Measurements from ENCODE around the gene NAA11. TPM values are rescaled to one million over a fixed set of nuclear protein-coding genes. Genes with fewer than 3 reads are reported as not detected.

Gene NAA11
- polyA plus RNA-seq, 2 of the 4 experiments (the other 2 are of a cell fraction), result not detected

DNA sequence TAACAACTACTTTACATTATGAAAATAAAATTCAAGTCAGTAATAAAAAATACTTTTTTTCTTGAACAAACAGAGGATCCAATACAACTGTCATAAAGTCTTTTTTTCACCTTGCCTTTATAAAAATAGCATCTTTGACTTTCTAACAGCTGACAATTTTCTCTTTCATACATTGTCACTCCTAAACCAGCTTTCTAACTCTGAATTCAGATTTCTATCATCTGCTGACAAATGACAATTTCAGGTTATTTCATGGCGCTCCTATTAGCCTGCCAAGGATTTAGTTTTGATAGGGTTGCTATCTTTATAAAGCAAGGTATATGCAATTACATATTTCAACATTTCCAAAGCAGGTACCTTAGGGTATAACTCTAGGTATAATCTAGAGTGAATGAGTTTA, 14.6 kb downstream of the NAA11 start:
- no peaks in the 10 kb centered on the region for H3K9me3 ChIP-seq
- POLR2A ChIA-PET, result no interaction called here
- H3K4me3 ChIP-seq, result no peak overlapping the region
- no peaks in the 10 kb centered on the region for H3K4me1 ChIP-seq
- 0% methylated on average over 1 of the region's 1 CpG for WGBS (ENCODE audit: missing lambda C conversion rate)
- CTCF ChIA-PET, result no interaction called here
- DNase-seq (ENCODE audit: low read depth in 1 of 2, low spot score in 1 of 2), result no peak
- no peak overlapping the region for H3K4me2 ChIP-seq
- ATAC-seq, result no peak
- no peak for TF ChIP-seq E2F6 (IDR thresholded peaks at IDR 0.05; ENCODE audit: borderline replicate concordance, low read depth)
- no peak for TF ChIP-seq MYC (IDR thresholded peaks at IDR 0.05; ENCODE audit: borderline replicate concordance, low read length)
- H3K27ac ChIP-seq, result no peak overlapping the region
- no peak for FAIRE-seq

DNA sequence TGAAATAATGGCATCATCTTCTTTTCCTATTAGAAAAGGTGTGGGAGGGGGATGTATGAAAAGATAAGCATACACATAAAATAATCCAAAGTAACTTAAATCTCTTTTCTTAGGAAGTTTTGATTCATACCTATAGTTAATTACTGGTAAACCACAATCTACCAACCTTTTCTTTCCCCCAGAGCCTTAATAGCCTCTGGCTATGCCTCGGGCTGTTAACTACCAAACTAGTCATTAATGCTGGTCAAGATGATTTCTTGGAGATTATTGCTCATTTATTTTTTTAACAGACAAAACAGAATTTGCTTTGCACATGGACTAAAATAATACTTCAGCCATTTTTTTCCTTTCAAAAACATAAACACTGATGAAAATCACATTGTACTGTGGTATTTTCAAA, 16.9 kb downstream of the NAA11 start:
- H3K27ac ChIP-seq, result no peak overlapping the region
- no peak for DNase-seq (ENCODE audit: low read depth in 1 of 2, low spot score in 1 of 2)
- no peaks in the 10 kb centered on the region for H3K9me3 ChIP-seq
- H3K4me1 ChIP-seq, result no peaks in the 10 kb centered on the region
- TF ChIP-seq RFX5 (IDR thresholded peaks at IDR 0.05) (no peak), NR3C1 (IDR thresholded peaks at IDR 0.05) (no peak), RAD21 (conservative IDR thresholded peaks at IDR 0.05 in 1 of 2, IDR thresholded peaks at IDR 0.05 in 1 of 2) (no peak), USF2 (IDR thresholded peaks at IDR 0.05) (no peak), BHLHE40 (IDR thresholded peaks at IDR 0.05; ENCODE audit: low read depth, low read length) (no peak), TP53 (CRISPR knock-in tag; IDR thresholded peaks at IDR 0.05) (no peak), NFE2L2 (conservative IDR thresholded peaks at IDR 0.05; ENCODE audit: low read length) (no peak), JUN (IDR thresholded peaks at IDR 0.05) (no peak), KDM1A (IDR thresholded peaks at IDR 0.05; ENCODE audit: low read depth) (no peak), ATOH8 (CRISPR knock-in tag; IDR thresholded peaks at IDR 0.05; ENCODE audit: low read depth) (no peak), RNF2 (IDR thresholded peaks at IDR 0.05; ENCODE audit: borderline replicate concordance, low read depth) (no peak), ZC3H11A (IDR thresholded peaks at IDR 0.05) (no peak), HEYL (CRISPR knock-in tag; IDR thresholded peaks at IDR 0.05) (no peak), EHF (CRISPR knock-in tag; IDR thresholded peaks at IDR 0.05) (no peak), SMC3 (IDR thresholded peaks at IDR 0.05) (no peak), CBX8 (IDR thresholded peaks at IDR 0.05) (no peak), CTCF (IDR thresholded peaks at IDR 0.05) (no peak), PHF8 (IDR thresholded peaks at IDR 0.05; ENCODE audit: borderline replicate concordance, low read depth) (no peak), FOXS1 (CRISPR knock-in tag; IDR thresholded peaks at IDR 0.05) (no peak)
- TF ChIP-seq, protein P1, sequence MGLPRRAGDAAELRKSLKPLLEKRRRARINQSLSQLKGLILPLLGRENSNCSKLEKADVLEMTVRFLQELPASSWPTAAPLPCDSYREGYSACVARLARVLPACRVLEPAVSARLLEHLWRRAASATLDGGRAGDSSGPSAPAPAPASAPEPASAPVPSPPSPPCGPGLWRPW (IDR thresholded peaks at IDR 0.05), result no peak
- H3K4me3 ChIP-seq, result no peak overlapping the region
- WGBS (ENCODE audit: missing lambda C conversion rate), result 14% methylated on average over 1 of the region's 1 CpG
- POLR2A ChIA-PET, result no interaction called here
- CTCF ChIA-PET, result no interaction called here
- H3K4me2 ChIP-seq, result no peak overlapping the region
- ATAC-seq, result no peak
- no peak for FAIRE-seq

- ChIA-PET CTCF (no interaction called here), POLR2A (no interaction called here)
- FAIRE-seq (no peak), DNase-seq (ENCODE audit: low read depth in 1 of 2, low spot score in 1 of 2) (no peak), ATAC-seq (no peak)
- no peak overlapping the region for H3K27ac ChIP-seq
- no peak overlapping the region for H3K4me2 ChIP-seq
- H3K9me3 ChIP-seq, result no peaks in the 10 kb centered on the region
- WGBS (ENCODE audit: missing lambda C conversion rate), result 29% methylated on average over 4 of the region's 4 CpGs
- no peak overlapping the region for H3K4me3 ChIP-seq
- TF ChIP-seq CHD2 (IDR thresholded peaks at IDR 0.05; ENCODE audit: low read length, partially characterized antibody) (no peak), POLR2A (IDR thresholded peaks at IDR 0.05; ENCODE audit: low read length) (no peak), NFE2L2 (conservative IDR thresholded peaks at IDR 0.05; ENCODE audit: low read length) (no peak), CBX2 (IDR thresholded peaks at IDR 0.05; ENCODE audit: borderline replicate concordance, low read depth) (no peak), ELK1 (IDR thresholded peaks at IDR 0.05; ENCODE audit: low read depth, low read length) (no peak), CHD4 (IDR thresholded peaks at IDR 0.05; ENCODE audit: borderline replicate concordance) (no peak), HOXA7 (CRISPR knock-in tag; IDR thresholded peaks at IDR 0.05) (no peak), KDM5A (IDR thresholded peaks at IDR 0.05) (no peak), CEBPB (IDR thresholded peaks at IDR 0.05) (no peak), EHF (CRISPR knock-in tag; IDR thresholded peaks at IDR 0.05) (no peak)
- TF ChIP-seq, protein P1 (IDR thresholded peaks at IDR 0.05), result no peak
- TF ChIP-seq, protein P2, sequence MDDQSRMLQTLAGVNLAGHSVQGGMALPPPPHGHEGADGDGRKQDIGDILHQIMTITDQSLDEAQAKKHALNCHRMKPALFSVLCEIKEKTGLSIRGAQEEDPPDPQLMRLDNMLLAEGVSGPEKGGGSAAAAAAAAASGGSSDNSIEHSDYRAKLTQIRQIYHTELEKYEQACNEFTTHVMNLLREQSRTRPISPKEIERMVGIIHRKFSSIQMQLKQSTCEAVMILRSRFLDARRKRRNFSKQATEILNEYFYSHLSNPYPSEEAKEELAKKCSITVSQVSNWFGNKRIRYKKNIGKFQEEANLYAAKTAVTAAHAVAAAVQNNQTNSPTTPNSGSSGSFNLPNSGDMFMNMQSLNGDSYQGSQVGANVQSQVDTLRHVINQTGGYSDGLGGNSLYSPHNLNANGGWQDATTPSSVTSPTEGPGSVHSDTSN (IDR thresholded peaks at IDR 0.05), result no peak
- H3K4me1 ChIP-seq, result no peaks in the 10 kb centered on the region
These were observed 17.7 kb downstream of the NAA11 start for GRCh38 chr4:79308137-79308536.
